Lung (tissue), 12 donors: ENCODE measurements around the gene COL4A2. TPM values are rescaled to one million over a fixed set of nuclear protein-coding genes. Genes with fewer than 3 reads are reported as not detected.

Experiments used
- ATAC-seq: fragments of 200-7000 bp; cut with Tn5 transposase; one replicate; pipeline ENCODE4 v1.9.1; 2020; ENCODE audit warnings: moderate number of reproducible peaks; ENCODE audit not compliant: insufficient read depth, low FRiP score
- DNase-seq, 3 donors: peaks; one replicate each; pipeline ENCODE4 v3.0.0-alpha.2; 2013 to 2017
- H3K27ac ChIP-seq, 2 donors: one replicate each; pipeline ENCODE4 v1.5.1; 2013; ENCODE audit warnings: mild to moderate bottlenecking in 2 of 2, moderate library complexity in 2 of 2, control low read depth in 1 of 2, inconsistent platforms in 1 of 2, low read depth in 1 of 2, low read length in 1 of 2
- H3K27me3 ChIP-seq, 3 donors: one replicate each; pipeline ENCODE4 v1.5.1; 2013; ENCODE audit warnings: low read length in 2 of 3; ENCODE audit not compliant: control insufficient read depth in 3 of 3, insufficient read depth in 3 of 3
- H3K36me3 ChIP-seq, 4 donors: one replicate each; pipeline ENCODE4 v1.5.1; 2013; ENCODE audit warnings: low read length in 4 of 4, mild to moderate bottlenecking in 1 of 4, moderate library complexity in 1 of 4; ENCODE audit not compliant: control insufficient read depth in 4 of 4, insufficient read depth in 4 of 4
- H3K4me1 ChIP-seq, 5 donors: one replicate each; pipeline ENCODE4 v1.5.1; 2013; ENCODE audit warnings: low read length in 5 of 5, mild to moderate bottlenecking in 2 of 5, moderate library complexity in 1 of 5; ENCODE audit not compliant: control insufficient read depth in 5 of 5, insufficient read depth in 5 of 5
- H3K4me3 ChIP-seq: one replicate; pipeline ENCODE4 v1.5.1; 2013; ENCODE audit warnings: mild to moderate bottlenecking, control low read depth, moderate library complexity
- H3K9ac ChIP-seq, 2 donors: one replicate each; pipeline ENCODE4 v1.5.1; 2013; ENCODE audit warnings: low read length in 2 of 2, control low read depth in 1 of 2; ENCODE audit not compliant: insufficient read depth in 1 of 2
- H3K9me3 ChIP-seq, 4 donors: one replicate each; pipeline ENCODE4 v1.5.1; 2013; ENCODE audit warnings: low read length in 3 of 4, mild to moderate bottlenecking in 1 of 4, moderate library complexity in 1 of 4; ENCODE audit not compliant: control insufficient read depth in 4 of 4, insufficient read depth in 3 of 4
- WGBS, 2 donors: extraction: QIAGEN DNeasy Blood & Tissue Kit; methylation state at CpG; one replicate each; pipeline ENCODE4 v1.1.7; 2013; 5-methylcytosine and 5-hydroxymethylcytosine counted together
- polyA plus RNA-seq, 2 donors: library from polyadenylated mRNA; stranded (reverse); fragments of 200-250 nt; gene quantifications; one replicate each; pipeline ENCODE4 v1.2.1, GENCODE V29; 2013
- total RNA-seq, 2 donors: library from RNA; depleted of rRNA in 1 of 2; stranded (reverse); fragments of >200 nt in 1 of 2; gene quantifications; one replicate each; pipeline ENCODE4 v1.2.1, GENCODE V29; 2014 to 2021
- TF ChIP-seq, protein P1 (sequence below): IDR thresholded peaks from 2 replicates; pipeline ENCODE4 v1.5.1; 2012; ENCODE audit warnings: mild to moderate bottlenecking; ENCODE audit errors: control extremely low read depth, extremely low read depth
- donor health status: control.
- donor health status: control.
- donor health status: Bipolar disorder and iron deficiency.
- donor health status: healthy.
- donor health status: DM: yes; HTN: yes; CAD: no.

The COL4A2 gene
- total and polyA plus RNA-seq, 4 donors, result 169 to 627 (median 339) TPM

GRCh38 chr13:110348309-110349105, 41.4 kb downstream of the COL4A2 start:
- WGBS, 2 donors, result 61 to 67% methylated on average over 8 of the region's 8 CpGs
- Histone ChIP-seq H3K9me3 (no peaks in the 10 kb centered on the region), H3K9ac (no peak overlapping the region), H3K4me1 (peaks cover 0 to 29% (median 6%) of the 10 kb centered on the region in 5 donors), H3K27me3 (no peaks in the 10 kb centered on the region), H3K4me3 (no peak overlapping the region), H3K27ac (peak overlapping the region; percentile 73 to 89), H3K36me3 (no peaks in the 10 kb centered on the region)
- DNase-seq (no peak), ATAC-seq (no peak)
- TF ChIP-seq, protein P1, sequence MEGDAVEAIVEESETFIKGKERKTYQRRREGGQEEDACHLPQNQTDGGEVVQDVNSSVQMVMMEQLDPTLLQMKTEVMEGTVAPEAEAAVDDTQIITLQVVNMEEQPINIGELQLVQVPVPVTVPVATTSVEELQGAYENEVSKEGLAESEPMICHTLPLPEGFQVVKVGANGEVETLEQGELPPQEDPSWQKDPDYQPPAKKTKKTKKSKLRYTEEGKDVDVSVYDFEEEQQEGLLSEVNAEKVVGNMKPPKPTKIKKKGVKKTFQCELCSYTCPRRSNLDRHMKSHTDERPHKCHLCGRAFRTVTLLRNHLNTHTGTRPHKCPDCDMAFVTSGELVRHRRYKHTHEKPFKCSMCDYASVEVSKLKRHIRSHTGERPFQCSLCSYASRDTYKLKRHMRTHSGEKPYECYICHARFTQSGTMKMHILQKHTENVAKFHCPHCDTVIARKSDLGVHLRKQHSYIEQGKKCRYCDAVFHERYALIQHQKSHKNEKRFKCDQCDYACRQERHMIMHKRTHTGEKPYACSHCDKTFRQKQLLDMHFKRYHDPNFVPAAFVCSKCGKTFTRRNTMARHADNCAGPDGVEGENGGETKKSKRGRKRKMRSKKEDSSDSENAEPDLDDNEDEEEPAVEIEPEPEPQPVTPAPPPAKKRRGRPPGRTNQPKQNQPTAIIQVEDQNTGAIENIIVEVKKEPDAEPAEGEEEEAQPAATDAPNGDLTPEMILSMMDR, result no peak

GRCh38 chr13:110349239-110349638, 42.2 kb downstream of the COL4A2 start:
- Histone ChIP-seq H3K9me3 (no peaks in the 10 kb centered on the region), H3K27ac (peak overlapping the region in 1 of 2 donors; percentile 46), H3K4me3 (no peak overlapping the region), H3K4me1 (peaks cover 0 to 31% (median 6%) of the 10 kb centered on the region in 5 donors), H3K36me3 (no peaks in the 10 kb centered on the region), H3K27me3 (no peaks in the 10 kb centered on the region), H3K9ac (no peak overlapping the region)
- ATAC-seq (no peak), DNase-seq (no peak)
- TF ChIP-seq, protein P1, result no peak
- WGBS, 2 donors, result 68 to 80% methylated on average over 5 of the region's 5 CpGs

- Histone ChIP-seq H3K36me3 (no peaks in the 10 kb centered on the region), H3K9ac (no peak overlapping the region), H3K9me3 (no peaks in the 10 kb centered on the region), H3K27me3 (no peaks in the 10 kb centered on the region), H3K27ac (peak overlapping the region; percentile 13 to 49), H3K4me1 (peaks cover 0 to 32% (median 6%) of the 10 kb centered on the region in 5 donors), H3K4me3 (no peak overlapping the region)
- 86 to 92% methylated on average over 1 of the region's 1 CpG for WGBS, 2 donors
- no peak for DNase-seq
- TF ChIP-seq, protein P1, result no peak
- ATAC-seq, result no peak
Observed at GRCh38 chr13:110350049-110350448, 43.0 kb downstream of the COL4A2 start.

DNA sequence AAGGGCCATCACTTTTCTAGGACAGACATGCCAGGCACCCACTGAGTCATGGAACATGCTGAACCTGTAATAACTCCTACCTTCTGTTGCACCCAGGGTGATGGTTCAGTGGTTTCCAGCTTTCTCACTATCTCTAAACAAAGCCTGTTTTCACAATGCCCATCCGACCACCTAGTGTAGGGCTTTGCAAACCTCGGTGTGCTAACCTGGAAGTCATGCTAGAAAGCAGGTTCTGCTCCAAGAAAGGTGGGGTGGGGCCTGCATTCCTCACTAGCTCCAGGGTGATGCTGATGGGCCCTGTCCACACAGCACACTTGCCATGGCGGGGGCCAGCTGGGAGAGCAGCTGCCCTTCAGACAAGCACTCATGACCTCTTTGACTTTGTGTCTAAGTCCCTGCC, 43.4 kb downstream of the COL4A2 start:
- Histone ChIP-seq H3K4me3 (no peak overlapping the region), H3K9me3 (no peaks in the 10 kb centered on the region), H3K27ac (peak overlapping the region in 1 of 2 donors; percentile 49), H3K4me1 (peaks cover 0 to 34% (median 6%) of the 10 kb centered on the region in 5 donors), H3K36me3 (no peaks in the 10 kb centered on the region), H3K27me3 (no peaks in the 10 kb centered on the region), H3K9ac (no peak overlapping the region)
- TF ChIP-seq, protein P1, result no peak
- ATAC-seq (no peak), DNase-seq (no peak)
- 79 to 83% methylated on average over 3 of the region's 3 CpGs for WGBS, 2 donors
